Activated effector memory CD4-positive, alpha-beta T cell treated with anti-CD3 and anti-CD28 coated beads, Interleukin-2, amount 50 U/mL, for 16 hours (primary cell): ENCODE results near the gene ZNF181.
"Not testable (repeated sequence)": the region's sequence is repeated elsewhere in the genome, so short reads cannot be mapped to it uniquely, and the experiment has no call there.

Experiments used
- DNase-seq: peaks from one replicate; pipeline ENCODE4 v3.0.0-alpha.2; 2020

Gene ZNF181

DNA sequence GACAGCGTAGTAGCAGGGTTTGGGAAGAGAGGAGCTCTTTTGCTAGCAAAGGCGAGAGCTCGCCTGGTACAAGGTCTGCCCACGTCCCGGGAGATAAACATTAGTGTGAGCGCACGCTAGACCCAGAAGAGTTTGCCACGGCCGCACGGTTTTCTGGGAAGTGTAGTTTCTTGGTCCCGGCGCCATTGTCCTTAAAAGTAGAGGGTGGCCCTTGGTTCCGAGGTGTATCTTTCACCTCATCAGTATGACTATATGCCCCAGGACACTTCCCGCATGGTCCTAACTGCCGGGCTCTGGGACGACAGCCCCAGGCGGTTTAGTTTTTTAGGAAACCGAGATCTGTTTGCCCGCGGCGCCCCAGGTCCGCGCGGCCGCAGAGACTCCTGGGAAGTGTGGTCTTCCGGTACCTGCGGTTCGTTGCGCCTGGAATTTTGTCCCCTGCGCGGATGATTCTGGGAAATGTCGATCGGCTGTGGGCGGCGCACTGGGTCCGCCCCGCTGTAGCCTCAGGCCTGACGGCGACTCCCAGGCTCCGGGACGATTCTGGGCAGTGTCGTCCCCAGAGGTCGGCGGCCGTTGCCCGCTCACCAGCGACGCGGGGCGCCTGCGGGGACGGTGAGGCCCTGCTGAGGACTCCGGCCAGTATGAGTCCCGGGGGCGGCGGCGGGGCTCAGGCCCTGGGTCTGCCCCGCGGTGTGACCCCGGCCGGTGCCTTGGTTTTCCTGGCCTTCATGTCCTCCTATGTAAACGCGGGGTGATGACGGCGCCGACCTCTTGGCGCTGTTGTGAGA lies at the start of gene ZNF181:
ZNF181 (plus strand) TSS at position 498 of the 791 bp plus-strand sequence. CDS start 795 bp downstream, outside the sequence.
- DNase-seq: peak; percentile 92

DNA sequence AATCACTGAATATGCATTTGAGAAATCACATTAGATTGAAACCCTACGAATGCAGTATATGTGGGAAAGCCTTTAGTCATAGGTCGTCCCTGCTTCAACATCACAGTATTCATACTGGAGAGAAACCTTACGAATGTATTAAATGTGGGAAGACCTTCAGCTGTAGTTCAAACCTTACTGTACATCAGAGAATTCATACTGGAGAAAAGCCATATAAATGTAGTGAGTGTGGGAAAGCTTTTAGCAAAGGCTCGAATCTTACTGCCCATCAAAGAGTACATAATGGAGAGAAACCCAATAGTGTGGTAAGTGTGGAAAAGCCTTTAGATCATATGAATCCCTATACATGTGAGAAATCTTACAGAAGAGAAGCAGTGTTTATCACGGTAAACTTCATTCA lies 48.8 kb upstream of the ZNF181 start:
- DNase-seq: not testable (repeated sequence)

DNA sequence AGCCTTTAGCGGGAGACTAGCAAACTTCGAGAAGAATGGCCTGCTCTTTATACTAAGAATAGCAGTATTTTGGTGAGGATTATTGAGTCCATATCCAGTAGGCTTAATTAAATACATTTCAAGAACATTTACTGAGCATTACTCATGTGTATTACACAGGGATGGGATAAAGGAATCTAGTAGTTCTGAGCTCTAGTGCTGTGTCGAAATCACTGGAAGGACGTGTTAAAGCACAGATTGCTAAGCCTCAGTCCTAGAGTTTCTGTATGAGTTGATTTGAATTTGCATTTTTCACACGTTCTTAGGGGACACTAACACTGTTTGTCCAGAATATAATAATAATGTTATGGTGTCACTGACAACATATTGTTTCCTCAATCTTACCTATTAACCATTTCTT lies 47.6 kb upstream of the ZNF181 start:
- no peak for DNase-seq

DNA sequence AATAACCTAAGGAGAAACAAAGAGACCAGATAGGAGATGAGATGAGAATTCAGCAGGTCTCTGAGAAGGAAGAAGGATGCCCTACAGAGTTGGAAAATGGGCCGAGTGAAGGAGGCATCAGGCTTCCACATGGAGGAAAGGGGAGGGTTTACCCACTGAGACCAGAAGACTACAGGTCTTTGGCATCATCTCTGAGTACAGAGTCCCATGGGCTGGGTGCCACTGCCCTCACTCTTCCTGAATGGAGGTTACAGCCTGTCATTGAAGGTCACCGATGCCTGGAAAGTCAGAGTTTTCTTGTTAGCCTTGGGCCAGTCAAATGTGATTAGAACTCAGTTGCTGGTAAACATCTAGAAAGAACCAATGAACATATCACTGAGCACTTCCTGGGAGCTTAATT lies 46.7 kb upstream of the ZNF181 start:
- DNase-seq: no peak

DNA sequence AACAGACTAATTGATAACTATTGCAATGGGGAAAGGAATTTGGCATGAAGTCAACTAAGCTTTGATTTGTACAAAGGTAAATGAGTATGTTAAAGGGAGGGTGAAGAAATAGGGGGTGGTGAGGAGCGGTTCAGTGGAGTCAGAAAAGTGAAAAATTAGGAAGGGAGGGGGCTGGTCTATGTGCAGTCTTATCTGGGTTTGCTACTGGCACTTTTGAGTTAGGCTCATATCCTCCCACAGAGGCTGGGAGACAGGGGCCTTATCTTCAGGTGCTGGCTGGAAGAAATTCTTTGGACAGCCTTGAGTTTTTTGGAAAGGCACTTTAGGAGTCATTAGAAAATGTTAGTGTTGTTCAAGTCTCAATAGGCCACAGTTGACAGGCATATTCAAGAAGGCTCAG lies 45.5 kb upstream of the ZNF181 start:
- no peak for DNase-seq

DNA sequence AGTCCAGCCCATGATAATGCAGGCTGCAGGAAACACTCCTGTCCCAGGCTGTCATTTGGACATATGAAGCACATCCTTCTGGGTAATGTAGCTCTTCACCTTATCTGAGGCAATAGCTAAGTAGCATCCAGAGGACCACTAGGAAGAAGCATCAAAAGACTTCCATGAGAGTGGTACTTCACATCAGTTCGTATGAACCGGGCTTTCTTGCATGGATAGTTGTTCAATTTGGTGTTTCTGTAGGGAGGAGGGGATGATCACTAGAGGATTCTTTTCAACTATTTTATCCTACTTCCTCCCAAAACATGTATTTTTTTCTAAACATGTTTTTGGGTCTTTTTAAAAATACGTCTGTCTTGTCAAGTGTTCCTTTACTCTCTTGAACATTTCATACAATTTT lies 43.7 kb upstream of the ZNF181 start:
- DNase-seq: no peak

DNA sequence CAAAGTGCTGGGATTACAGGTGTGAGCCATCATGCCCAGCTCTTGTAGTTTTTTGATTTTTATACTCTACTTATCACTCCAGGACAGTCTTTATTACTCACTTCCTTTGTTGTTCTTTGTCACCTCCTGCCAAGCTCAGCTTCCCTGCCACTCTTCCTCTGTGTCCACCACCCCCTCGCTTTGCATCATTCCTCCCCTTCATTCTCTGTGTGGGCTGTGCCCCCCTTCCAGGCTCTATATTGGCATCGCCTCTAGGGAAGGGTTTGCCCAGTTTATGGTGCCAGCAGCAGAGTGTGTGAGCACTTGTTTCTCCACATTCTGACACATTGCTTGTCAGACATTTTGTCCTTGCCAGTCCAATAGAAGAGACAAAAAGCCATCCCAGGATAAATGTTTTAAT lies 41.5 kb upstream of the ZNF181 start:
- no peak for DNase-seq

DNA sequence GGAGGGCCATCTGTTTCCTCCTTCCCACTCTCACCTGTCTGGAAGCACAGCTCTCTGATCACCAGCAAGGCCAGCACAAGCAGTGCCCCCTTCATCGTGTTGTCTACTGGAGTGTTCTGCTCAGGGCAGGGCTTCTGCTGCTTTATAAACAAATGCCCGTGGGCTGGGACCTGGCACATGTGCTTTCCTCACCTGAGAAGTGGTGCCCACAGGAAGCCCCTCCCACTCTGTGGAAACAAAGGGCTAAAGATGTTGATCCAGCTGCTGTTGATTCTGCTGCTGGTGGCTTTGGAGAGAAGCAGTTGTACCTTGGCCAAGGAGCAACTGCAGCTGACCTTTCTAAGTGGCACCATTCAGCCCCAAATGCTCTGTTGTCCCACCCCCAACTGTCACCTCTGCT lies 26.4 kb upstream of the ZNF181 start:
- DNase-seq: no peak

DNA sequence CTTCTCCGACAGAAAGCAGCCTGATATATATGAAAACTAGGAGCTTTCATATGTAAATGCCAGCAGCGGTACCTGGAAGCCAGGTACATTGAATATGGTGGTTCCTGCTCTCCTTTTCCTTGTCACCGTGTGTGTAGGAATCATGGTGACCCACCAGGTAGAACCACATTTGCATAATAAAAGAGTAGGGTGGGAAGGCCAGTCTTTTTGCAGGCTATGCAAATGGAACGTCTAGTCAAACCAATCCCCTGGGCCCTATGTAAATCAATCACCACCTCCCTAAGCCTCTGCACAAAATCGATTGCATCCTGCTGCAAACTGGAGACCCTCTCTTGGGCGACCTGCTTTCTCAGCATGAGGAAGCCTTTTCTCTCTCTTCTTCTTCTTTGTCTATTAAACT lies 22.2 kb upstream of the ZNF181 start:
- DNase-seq: no peak

DNA sequence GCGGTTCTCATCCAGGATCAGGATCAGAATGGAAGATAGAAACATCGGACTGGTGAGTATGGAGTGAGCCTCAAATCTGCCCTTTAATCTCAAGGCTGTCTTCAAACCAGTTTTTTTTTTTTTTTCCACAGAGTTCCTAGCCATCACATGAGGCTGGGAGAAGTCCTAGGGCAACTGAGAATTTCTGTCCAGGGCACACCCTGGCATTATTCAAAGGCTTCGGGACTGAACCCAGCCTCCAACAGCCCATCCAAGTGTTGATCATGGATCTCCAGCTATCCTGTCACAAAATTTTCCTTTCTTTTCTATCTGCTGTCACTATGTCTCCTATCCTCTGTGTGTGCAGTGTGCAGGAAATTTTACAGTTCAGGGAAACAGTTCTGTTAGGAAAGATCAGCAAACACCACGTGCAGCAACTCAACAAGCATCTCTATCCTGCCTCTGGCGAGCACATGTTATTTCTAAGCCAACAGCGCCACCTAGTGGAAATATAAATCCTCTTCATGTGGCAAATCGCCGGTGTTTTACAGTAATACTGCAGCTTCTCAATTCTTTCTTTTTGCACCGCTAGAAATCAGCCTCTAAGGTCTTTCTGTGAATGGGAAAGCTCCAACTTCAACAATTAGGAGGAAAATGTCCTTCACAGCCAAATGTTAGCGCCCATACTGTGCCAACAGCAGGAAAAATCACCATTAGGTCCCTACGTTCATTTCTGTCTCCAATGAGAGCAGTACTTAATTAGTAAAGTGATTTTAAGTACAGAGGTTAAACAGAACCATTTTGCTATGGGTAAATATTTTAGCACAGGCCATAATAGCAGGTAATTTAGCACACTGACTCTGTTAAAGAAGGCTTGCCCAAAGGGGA lies 21.4 kb upstream of the ZNF181 start:
- DNase-seq: peak; percentile 74

DNA sequence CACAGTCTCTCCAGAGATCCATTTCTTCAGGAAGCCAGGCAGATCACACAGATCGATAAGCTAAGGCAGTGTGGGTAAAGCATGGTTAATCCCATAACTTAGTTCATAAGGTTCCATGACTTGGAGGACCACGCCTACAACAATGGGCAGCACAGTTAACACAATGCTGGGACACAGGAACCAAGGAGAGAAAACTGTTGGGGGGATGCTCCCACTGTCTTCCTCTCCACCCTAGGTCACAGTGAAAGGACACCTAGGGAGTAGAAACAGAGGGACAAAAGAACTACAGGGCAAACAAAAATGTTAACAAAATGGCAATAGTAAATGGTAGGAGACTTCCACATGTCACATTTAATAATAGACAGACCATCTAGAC lies 20.8 kb upstream of the ZNF181 start:
- no peak for DNase-seq

DNA sequence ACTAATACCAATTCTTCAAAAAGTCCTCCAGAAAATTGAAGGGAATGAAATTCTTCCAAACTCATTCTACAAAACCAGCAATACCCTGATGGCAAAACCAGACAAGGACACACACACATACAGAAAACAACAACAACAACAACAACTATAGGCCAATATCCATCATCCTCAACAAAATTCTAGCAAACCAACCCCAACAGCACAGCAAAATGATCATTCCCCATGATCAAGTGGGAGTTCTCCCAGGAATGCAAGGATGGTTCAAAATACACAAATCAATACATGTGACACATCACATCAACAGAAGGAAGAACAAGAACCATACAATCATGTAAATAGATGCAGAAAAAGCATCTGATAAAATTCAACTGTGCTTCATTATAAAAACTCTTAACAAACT lies 18.7 kb upstream of the ZNF181 start:
- DNase-seq: no peak

DNA sequence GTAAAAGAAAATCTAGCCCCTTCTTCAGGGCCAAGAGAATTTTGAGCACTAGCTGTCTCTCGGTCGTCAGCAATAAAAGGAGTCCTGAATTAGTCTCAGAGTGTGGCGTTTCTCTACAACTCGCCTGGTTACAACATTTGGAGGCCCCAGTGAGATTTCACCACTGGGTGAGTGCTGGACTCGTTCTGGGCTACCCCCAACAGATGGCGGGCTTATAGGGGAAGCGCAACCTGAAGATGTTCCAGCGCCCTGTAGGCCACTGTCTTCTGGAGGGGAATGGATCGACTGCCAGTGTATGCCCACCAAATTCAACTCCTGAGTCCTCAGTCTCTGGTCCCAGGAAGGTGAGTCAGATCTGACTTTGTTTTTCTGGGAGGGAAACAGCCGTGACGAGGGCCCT lies 11.7 kb upstream of the ZNF181 start:
- no peak for DNase-seq

DNA sequence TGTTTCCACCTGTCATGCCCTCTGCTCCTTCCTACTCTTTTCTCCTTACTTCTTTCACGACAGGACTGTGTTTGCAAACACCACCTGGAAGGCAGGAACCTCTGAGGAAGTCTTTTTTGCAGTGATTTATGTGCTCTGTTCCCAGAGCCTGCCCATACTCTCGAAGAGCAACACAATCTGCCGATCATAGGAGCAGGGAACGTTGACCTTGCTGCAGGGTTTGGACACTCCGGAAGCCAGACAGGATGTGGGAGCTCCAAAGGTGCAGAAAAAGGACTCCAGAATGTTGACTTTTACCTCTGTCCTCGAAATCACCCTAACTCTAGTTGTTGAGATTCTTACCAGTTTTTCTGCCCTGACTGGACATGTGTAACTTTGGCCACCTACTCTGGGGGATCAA lies 8.6 kb upstream of the ZNF181 start:
- no peak for DNase-seq

DNA sequence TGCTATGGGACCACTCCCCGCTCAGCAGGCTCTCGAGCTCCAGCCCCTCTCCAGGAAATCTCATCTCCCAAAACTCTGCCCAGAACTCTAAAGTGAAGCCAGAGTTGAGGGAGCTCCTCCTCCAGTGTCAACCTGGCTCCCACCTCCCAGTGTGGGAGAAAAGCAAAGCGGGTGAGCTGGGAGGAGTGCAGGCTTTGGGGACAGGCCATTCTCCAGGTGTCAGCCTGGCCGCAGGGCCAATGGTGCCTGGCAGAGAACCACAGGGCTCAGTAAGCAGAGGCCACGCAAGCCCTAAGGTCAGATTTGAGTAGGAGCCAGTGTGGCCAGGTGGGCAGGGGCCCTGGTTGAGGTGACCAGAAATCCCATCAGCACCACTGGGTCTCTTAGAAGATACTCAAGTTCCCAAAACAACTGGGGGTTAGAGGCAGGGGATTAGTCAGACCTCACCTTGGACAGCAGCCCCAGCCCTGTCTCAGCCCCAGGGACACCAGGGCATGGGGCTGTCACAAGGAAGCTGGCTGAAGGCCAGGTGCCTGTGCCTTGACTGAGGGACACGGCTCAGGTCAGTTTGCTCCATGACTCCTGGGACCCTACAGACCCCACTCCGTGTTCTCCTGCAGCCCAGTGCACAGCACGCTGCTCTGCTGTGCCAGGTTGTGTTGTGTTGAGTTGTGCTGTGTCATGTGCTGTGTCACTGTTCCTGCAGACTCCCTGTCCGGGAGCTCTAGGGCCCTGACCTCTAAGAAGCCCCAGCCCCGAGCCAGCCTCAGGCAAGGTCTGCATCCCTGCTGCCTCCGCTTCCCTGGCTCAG lies 2.8 kb upstream of the ZNF181 start:
- no peak for DNase-seq

DNA sequence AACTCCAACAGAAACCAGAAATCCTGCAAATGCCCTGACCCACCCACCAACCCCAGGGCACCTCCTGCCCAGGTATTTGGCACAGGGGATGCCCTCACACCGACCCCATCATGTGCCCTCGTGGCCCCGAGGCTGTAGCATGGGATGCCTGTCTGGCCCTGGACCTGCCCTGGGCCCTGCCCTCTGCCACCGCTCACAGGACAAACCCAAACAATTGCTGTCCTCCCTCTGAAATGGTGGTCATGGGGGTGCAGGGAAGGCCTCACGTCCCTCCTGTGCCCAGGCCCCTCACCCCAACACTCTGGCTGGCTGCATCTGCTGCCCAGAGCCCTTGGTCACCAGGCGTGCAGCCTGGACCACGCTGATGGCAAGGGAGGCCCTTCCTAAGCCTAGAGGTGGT lies 2.1 kb upstream of the ZNF181 start:
- no peak for DNase-seq

DNA sequence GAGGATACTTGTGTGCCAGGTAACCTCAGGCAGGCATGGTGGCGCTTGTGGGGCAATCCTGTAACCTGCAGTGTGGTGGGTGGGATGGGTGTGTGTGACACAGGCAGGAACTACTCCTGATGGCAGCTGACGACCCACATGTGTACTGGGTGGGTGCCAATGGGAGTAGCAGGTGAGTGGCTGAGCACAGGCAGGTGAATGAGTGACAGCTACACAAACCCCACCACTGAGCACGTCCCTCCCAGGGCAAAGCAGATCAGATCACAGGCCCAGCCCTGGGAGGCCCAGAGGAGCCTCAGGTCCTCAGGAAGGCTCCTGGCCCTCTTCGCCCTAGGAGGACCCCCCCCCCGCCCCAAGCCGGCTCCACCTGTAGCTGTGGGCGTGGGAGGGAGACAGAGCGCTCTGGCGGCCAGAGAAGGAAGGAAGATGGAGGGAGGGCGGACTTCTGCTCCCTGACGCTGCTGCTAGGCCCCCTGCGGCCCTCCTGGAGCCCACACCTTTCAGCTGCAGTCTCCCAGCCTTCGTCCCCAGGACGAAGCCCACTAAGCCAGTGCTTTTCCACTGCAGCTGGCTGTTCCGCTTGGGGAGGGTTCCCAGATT lies 1.3 kb upstream of the ZNF181 start:
- no peak for DNase-seq

DNA sequence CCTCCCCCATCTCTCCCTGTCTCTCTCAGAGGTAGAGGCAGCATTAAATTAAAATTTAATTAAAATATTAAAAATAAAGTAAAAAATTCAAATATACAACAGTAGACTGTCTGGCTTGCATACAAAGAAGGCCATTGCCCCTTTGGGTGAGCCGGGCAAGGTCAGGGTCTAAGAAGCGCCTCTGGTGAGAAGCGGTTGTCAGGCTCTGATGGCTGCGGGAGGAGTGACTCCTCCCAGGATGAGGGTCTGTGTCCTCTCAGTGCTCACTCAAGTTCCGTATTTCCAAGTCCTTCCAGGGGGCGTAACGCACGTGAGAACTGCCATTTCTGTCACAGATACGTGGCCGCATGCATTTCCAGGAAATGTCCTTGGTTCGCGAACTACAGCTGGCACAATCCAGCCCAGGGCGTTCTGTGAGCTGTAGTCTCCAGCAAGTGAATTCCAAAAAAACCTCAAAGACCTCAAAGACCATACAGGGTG lies 737 bp upstream of the ZNF181 start:
- DNase-seq: no peak

DNA sequence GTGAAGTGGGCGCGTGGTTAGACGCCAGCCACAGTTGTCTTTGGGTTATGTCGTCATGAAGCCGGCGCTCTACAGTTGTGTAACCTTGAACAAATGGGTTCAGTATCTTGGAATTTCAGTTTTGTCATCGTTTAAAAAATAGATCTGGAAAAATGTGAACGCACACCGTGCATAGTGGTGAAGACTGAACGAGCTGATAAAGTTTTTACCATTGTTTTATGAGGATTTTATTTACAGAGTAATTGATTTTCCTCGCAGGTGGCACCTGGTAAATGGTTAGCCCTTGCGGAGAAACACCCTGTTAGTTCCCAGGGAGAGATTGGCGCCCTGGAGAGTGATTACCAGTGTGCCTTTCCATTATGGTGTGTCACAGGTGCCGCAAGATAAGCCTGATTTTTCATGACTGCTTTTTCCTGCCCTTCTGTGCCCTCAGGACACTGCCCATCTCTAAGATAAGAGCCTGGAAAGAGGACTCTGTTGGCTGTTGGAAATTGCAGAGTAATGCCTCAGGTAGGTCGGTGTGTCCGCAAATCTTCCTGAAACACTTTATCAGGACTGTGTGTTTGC lies 577 bp downstream of the ZNF181 start:
- no peak for DNase-seq

DNA sequence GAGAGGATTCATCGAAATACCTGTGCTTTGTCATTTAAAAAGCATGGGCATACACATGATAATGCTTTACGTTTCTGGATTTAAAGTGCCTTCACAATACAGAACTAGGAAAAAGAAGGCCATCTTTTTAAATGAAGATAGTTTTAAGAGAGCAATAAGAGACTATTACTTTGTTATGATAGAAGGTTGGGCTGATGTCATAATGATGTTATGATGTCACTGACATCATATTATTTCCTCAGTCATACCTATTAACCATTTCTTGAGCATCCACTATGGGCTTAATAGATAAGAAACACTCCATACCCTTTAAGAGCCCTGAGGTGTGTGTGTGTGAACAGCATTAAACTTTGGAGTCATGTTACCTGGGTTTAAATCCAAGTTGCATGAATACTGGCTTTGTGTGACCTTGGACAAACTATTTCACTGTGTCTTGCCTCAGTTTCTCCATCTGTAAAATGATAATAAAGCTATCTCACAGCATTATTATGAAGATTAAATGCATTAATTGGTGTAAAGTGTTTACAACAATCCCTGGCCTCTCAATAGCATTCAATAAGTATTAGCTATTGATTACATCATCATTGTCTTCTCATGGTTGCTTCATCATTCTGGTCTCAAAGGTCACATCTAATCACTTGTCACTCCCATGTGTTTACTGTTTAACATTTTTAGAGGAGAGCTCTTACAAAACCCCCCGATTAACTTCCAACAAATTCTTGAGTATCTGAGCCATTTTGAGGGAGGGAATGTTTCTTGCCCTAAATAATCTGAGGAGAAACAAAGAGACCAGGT lies 11.1 kb downstream of the ZNF181 start:
- DNase-seq: no peak

DNA sequence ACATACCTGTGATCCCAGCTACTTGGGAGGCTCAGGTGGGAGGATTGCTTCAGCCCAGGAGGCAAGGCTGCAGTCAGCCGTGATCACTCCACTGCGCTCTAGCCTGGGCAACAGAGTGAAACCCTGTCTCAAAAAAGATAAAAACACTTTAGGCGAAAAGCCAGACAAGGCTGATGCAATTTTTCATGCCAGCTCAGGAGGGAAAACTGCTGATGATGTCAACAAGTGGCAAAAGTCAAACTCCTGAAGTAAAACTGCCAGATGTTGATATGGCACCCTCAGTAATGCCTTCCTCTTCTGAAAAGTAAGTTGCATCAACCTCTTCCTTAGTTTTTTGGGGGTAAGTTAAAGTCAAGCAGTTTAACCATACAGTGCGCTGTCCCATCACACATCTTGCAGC lies 23.4 kb downstream of the ZNF181 start:
- DNase-seq: no peak
